Measurements from ENCODE around the gene GPC5. TPM values are rescaled to one million over a fixed set of nuclear protein-coding genes. Genes with fewer than 3 reads are reported as not detected.

Gene GPC5
- total RNA-seq, 1 experiment from 2014 or later: 0.26 TPM

DNA sequence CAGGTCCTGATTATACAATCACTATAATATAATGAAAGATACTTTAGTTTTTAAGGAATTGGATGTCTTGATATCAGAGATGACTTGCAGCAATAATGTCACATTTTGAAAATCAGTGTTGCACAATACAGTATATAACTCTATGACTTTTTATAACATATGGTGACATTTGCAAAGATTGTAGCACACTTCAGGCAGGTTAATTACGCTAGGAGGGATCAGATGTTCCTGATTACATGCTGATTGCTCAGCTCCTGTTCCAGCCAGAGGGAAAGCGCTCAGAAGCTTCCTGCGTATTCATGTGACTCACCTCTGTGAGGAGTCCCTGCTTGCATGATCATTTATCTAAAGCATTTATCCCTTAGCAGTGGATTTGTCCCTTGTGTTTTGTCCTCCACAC is 265.6 kb downstream of the GPC5 start:
- no peaks in the 10 kb centered on the region for H3K9me3 ChIP-seq (ENCODE audit: control insufficient read depth, insufficient read depth, low read depth, low read length)
- no peak for ATAC-seq
- no peaks in the 10 kb centered on the region for H3K27me3 ChIP-seq (ENCODE audit: control insufficient read depth, insufficient read depth, low read length)
- POLR2A ChIA-PET: no interaction called here
- BruUV-seq (replicated peaks): no TSS peak
- TF ChIP-seq TCF7L2 (IDR thresholded peaks at IDR 0.05; ENCODE audit: low read depth, low read length) (no peak), POLR2AphosphoS5 (IDR thresholded peaks at IDR 0.05; ENCODE audit: low read depth, low read length) (no peak), CTCF (IDR thresholded peaks at IDR 0.05) (no peak), SIN3A (IDR thresholded peaks at IDR 0.05; ENCODE audit: borderline replicate concordance, insufficient read depth, low read depth, low read length) (no peak)
- TF ChIP-seq, protein P1, sequence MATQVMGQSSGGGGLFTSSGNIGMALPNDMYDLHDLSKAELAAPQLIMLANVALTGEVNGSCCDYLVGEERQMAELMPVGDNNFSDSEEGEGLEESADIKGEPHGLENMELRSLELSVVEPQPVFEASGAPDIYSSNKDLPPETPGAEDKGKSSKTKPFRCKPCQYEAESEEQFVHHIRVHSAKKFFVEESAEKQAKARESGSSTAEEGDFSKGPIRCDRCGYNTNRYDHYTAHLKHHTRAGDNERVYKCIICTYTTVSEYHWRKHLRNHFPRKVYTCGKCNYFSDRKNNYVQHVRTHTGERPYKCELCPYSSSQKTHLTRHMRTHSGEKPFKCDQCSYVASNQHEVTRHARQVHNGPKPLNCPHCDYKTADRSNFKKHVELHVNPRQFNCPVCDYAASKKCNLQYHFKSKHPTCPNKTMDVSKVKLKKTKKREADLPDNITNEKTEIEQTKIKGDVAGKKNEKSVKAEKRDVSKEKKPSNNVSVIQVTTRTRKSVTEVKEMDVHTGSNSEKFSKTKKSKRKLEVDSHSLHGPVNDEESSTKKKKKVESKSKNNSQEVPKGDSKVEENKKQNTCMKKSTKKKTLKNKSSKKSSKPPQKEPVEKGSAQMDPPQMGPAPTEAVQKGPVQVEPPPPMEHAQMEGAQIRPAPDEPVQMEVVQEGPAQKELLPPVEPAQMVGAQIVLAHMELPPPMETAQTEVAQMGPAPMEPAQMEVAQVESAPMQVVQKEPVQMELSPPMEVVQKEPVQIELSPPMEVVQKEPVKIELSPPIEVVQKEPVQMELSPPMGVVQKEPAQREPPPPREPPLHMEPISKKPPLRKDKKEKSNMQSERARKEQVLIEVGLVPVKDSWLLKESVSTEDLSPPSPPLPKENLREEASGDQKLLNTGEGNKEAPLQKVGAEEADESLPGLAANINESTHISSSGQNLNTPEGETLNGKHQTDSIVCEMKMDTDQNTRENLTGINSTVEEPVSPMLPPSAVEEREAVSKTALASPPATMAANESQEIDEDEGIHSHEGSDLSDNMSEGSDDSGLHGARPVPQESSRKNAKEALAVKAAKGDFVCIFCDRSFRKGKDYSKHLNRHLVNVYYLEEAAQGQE (IDR thresholded peaks at IDR 0.05; ENCODE audit: insufficient read depth in 1 of 2, low read depth in 2 of 2, low read length in 1 of 2): no peak
- no peaks in the 10 kb centered on the region for H3K4me1 ChIP-seq (ENCODE audit: control insufficient read depth, insufficient read depth, low read length)
- no peak overlapping the region for H3K4me3 ChIP-seq (ENCODE audit: low read depth in 2 of 2, low read length in 2 of 2)
- intact Hi-C loops (cut with micrococcal nuclease; ENCODE audit: unreplicated experiment) (no loop called here), in situ Hi-C loops (cut with HindIII; ENCODE audit: low pct_unique_long_range_greater_than_20kb, low sequenced_read_pairs) (no loop called here)
- H3K36me3 ChIP-seq (ENCODE audit: control insufficient read depth, insufficient read depth, low read length): no peaks in the 10 kb centered on the region
- CTCF ChIA-PET: no interaction called here
- no peak for DNase-seq (ENCODE audit: low read depth, low spot score)
- no peak overlapping the region for H3K27ac ChIP-seq (ENCODE audit: low read length)

DNA sequence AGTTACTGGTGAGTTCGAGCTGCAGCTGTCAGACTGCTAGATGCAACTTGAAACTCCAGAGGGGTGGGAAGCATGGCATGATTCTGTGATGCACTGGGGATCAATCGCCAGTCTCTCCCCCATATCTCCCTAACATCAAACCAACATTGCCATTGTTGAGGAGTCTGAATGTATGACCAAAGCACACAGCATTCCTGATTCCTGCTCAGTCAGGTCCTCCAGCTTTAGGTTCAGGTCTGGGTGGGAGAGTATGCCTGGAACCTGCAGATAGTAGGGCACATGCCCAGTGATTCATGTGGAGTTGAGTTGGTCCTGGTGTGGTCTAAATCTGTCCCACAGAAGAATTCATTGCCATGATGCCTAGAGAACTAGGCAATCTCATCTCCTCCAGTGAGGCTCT is 269.1 kb downstream of the GPC5 start:
- H3K36me3 ChIP-seq (ENCODE audit: control insufficient read depth, insufficient read depth, low read length): no peaks in the 10 kb centered on the region
- in situ Hi-C loops (cut with HindIII; ENCODE audit: low pct_unique_long_range_greater_than_20kb, low sequenced_read_pairs) (no loop called here), intact Hi-C loops (cut with micrococcal nuclease; ENCODE audit: unreplicated experiment) (no loop called here)
- no peaks in the 10 kb centered on the region for H3K4me1 ChIP-seq (ENCODE audit: control insufficient read depth, insufficient read depth, low read length)
- POLR2A ChIA-PET: no interaction called here
- no peak overlapping the region for H3K27ac ChIP-seq (ENCODE audit: low read length)
- no peak for DNase-seq (ENCODE audit: low read depth, low spot score)
- H3K4me3 ChIP-seq (ENCODE audit: low read depth in 2 of 2, low read length in 2 of 2): no peak overlapping the region
- H3K9me3 ChIP-seq (ENCODE audit: control insufficient read depth, insufficient read depth, low read depth, low read length): no peaks in the 10 kb centered on the region
- TF ChIP-seq, protein P1 (IDR thresholded peaks at IDR 0.05; ENCODE audit: insufficient read depth in 1 of 2, low read depth in 2 of 2, low read length in 1 of 2): no peak
- TF ChIP-seq TCF7L2 (IDR thresholded peaks at IDR 0.05; ENCODE audit: low read depth, low read length): no peak
- no peak for TF ChIP-seq SIN3A (IDR thresholded peaks at IDR 0.05; ENCODE audit: borderline replicate concordance, insufficient read depth, low read depth, low read length)
- CTCF ChIA-PET: no interaction called here
- BruUV-seq (replicated peaks): no TSS peak
- no peak for ATAC-seq
- H3K27me3 ChIP-seq (ENCODE audit: control insufficient read depth, insufficient read depth, low read length): no peaks in the 10 kb centered on the region
